Measurements from ENCODE around the gene RAPGEF3.

The RAPGEF3 gene, protein sequence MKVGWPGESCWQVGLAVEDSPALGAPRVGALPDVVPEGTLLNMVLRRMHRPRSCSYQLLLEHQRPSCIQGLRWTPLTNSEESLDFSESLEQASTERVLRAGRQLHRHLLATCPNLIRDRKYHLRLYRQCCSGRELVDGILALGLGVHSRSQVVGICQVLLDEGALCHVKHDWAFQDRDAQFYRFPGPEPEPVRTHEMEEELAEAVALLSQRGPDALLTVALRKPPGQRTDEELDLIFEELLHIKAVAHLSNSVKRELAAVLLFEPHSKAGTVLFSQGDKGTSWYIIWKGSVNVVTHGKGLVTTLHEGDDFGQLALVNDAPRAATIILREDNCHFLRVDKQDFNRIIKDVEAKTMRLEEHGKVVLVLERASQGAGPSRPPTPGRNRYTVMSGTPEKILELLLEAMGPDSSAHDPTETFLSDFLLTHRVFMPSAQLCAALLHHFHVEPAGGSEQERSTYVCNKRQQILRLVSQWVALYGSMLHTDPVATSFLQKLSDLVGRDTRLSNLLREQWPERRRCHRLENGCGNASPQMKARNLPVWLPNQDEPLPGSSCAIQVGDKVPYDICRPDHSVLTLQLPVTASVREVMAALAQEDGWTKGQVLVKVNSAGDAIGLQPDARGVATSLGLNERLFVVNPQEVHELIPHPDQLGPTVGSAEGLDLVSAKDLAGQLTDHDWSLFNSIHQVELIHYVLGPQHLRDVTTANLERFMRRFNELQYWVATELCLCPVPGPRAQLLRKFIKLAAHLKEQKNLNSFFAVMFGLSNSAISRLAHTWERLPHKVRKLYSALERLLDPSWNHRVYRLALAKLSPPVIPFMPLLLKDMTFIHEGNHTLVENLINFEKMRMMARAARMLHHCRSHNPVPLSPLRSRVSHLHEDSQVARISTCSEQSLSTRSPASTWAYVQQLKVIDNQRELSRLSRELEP

DNA sequence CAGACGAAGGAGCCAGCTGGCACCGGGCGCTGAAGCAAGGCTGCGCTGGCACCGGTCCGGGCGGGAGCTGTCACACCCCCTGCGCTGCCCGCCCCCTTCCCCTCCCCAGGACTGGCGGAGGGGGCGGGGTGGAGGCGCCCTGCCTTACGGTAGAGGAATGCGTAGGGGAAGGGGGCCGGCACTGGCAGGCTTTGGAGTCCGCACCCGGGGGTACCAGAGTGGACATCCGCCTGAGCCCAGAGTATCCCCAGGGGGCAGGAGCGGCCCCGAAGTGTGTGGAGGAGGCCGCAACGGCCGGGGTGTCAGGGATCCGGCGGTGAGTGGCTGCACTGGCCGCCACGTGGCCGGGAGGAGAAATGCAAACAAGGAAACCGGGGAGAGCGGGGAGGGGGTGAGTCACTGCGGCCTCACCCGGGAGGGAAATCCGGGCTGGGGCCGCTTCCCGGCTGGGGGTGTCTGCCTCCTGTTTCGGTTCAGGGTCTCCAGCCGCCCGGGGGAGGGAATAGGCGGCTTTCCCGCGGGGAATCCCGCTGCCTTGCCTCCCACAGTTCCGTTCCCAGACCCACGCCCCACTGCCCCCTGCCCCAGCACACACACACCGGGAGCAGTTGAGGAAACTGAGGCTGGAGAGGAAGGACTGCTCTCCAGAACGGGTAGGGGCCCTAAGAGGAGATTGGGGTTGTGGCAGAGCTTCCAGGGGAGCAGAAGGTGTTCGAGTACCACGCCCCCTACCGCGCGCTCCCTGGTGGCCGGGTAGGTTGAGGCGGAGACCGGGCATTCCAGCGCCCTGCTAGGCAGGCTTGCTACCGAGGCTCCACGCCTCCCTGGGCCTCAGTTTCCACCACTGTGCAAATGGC lies at the start of gene RAPGEF3:
RAPGEF3 (minus strand) TSS at position 47 of the 857 bp plus-strand sequence. CDS start 324 bp downstream, outside the sequence.
- DNase-seq: peak; percentile 55 to 61

- DNase-seq: peak; percentile 66 to 71
Measured at GRCh38 chr12:47808050-47808449, 49.4 kb upstream of the RAPGEF3 start.

GRCh38 chr12:47807338-47807737 lies 48.7 kb upstream of the RAPGEF3 start:
- DNase-seq: no peak

- DNase-seq: no peak
Measured at GRCh38 chr12:47805417-47805816, 46.7 kb upstream of the RAPGEF3 start.

DNA sequence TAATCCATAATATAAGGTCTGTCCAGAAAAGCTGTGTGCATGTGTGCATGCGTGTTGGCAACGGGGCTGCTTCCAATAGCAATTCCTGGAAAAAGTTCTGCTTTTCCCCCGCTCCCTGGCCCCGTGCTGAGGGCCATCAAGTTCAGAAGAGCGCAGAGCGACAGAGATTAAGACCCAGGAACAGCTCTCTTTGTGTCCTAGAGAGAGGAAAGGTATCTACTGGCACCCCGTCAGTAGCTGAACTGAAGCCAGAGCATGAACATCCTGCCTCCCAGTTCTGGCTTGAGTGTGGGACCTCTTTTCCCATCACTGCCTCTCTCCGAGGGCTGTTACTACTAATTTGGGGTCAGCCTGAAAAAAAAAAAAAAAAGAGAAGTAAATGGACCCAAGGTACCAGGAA lies 45.5 kb upstream of the RAPGEF3 start:
- DNase-seq: no peak

DNA sequence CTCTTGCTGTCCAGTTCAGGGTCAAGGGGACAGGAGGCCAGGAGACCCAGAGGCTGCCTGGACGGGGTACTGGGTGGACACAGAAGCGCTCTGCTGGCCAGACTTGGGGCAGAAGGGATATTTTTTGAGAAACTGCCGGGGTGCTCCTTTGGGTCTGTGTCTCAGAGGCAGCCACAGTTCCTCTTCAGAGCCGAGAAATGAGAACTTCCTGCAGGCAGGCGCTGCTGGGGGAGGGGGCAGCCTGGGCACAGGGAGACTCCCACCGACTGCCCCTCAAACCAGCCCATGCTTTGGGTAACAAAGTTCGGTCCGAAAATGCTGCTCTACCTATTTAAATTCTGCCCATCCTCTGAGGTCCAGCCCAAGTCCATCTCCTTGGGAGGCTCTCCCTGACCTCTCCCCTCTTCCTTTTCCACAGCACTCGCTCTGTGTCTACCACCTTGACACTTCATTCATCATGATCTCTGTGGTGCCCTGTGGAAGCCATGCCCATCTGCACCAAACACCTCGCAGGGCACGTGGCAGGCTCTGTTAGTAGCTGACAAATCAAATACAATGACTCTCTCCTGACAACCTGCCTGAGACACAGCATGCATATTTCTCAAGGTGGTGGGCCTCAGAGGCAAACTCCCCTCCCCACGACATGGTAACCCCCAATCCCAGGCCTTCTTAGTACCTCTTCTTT lies 44.7 kb upstream of the RAPGEF3 start:
- no peak for DNase-seq

DNA sequence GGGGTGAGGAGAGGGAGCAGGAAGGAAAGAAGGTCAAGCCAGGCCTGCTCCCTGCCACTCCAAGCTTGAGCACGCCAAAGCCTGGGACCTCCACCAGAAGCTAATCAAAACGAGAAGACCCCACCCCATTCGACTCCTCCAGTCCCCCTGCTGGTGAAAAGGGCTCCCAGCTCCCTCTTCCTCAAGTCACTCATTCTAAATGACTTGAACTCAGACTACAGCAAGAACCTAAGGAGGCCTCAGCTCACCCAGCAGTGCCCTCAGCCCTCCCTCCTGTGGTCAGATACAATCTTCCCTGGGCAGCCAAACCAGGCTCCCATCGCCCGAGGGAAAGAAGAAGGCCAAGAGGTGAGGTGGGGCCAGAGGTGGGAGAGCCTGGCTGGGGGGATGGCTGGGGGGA lies 43.6 kb upstream of the RAPGEF3 start:
- no peak for DNase-seq

DNA sequence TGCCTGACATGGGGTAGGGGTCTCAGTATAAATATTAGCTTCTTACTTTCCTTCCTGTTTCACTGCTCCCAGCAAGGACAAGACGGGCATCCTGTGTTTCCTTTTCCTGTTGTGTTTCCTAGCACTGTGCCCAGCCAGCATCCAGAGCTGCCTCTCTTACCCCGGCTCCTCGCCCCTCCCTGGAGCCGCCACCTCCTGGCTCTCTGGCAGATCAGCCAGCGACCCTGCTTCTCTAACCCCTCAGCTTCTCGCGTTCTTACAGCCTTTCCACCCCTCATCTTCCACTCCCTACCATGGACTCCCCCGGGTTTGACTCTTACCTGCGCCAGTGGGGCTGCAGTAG lies 43.2 kb upstream of the RAPGEF3 start:
- DNase-seq: no peak

DNA sequence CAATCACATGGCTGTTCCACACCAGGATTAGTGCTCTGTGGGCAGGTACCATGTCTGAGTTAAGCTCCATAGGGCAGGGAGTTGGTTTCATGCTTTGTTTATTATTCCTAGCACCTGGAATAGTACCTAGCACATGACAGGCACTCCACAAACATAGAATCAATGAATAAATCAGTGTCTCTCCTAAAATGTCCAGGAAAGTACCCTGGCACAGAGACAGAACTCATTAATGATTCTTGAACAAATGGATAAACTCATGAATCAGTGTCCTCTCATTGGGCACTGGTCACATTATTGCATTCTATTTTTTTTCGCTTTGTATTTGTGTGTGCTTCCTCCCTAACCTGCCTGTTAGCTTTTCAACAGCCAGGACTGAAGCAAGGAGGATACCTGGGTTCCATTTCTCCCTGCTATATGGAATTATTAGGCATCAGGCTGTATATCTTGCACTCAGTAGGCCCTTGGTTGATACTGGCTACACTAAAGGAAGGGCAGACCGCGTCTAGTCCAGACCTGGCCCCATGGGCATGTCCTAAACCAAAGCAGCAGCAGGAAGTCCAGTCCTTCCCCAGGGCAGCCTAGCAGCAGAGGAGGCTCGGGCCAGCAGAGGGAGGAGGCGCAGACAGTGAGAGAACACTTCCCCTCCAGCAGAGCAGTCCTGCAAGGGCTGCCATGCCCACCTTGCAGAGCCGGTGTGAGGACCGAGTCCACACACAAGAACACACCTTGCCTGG lies 42.7 kb upstream of the RAPGEF3 start:
- no peak for DNase-seq

GRCh38 chr12:47800582-47800981 lies 41.9 kb upstream of the RAPGEF3 start:
- DNase-seq: no peak

GRCh38 chr12:47799357-47799955 lies 40.8 kb upstream of the RAPGEF3 start:
- DNase-seq: no peak

DNA sequence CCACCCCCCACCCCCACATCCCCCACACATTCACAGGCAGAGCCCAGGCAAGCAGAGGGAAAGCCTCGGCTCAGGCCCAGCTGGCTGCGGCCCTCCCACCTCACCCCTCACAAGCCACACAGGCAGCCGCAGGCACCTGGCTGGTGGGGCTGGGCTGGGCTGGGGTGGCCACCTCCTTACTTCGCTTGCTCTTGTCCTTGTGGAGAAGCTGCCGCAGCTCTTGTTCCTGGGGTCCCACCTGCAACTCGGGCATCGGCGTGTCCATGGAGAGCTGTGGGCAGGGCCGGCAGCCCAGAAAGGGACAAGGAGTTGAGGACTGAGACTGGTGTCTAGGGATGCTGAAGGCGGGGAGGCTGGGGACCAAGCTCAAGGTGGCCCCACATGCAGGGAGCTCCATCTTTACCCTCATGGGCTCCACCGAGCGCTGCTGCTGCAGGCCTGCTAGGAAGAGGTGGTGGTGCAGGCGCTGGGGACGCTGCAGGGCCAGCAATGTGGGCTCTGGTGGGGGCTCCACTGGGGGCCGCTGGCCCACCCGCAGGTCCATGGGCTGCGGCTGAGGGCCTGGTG lies 39.8 kb upstream of the RAPGEF3 start:
- DNase-seq: no peak

GRCh38 chr12:47797441-47797840 lies 38.8 kb upstream of the RAPGEF3 start:
- peak in 1 of 2 experiments; percentile 22 for DNase-seq

GRCh38 chr12:47795814-47796411 lies 37.2 kb upstream of the RAPGEF3 start:
- DNase-seq: no peak

GRCh38 chr12:47795121-47795813 lies 36.6 kb upstream of the RAPGEF3 start:
- no peak for DNase-seq

DNA sequence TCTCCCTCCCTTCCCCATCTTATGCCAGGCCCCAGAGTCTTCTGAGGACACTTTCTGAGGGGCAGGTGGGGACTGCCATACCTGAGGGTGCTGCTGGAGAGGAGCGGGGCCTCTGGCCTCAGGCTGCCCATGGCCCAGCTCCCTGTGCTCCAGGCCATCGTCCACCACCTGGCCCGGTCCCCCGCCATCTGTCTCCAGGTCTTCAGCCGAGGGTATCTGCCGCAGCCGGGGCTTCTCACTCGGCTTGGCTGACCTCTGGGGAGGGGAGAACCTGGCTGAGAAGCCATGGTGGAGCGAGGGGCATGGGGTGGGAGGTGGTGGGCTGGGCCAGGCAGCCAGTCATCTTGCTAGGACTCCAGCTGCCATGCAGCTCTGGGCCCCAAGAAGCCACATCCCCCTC lies 36.0 kb upstream of the RAPGEF3 start:
- no peak for DNase-seq

- DNase-seq: no peak
Measured at GRCh38 chr12:47793015-47793681, 34.5 kb upstream of the RAPGEF3 start.

- DNase-seq: no peak
Measured at GRCh38 chr12:47791874-47792273, 33.2 kb upstream of the RAPGEF3 start.

DNA sequence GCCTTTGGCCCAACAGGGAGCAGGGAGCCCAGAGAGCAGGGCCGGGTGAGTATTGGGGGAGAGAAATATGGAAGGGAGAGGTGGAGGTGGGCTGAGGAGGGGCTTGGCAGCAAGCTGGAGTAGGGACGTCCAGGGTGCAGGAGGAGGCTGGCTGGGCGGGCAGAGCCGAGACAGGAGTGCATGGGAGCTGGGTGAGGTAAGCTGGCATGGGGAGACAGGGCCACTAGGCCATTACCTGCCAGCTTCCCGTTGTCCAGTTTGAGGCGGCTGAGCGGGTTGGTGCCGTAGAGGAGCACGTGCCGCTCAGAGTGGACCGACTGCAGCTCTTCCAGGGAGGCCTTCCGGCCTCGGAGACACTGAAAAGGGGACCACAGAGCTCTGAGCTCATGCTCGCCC lies 32.7 kb upstream of the RAPGEF3 start:
- no peak for DNase-seq
